HepG2 (cell line): ENCODE results near the gene PKP4. TPM values are rescaled to one million over a fixed set of nuclear protein-coding genes. Genes with fewer than 3 reads are reported as not detected.

Experiments
- EP300 ChIP-seq, 3 experiments: sonication (generic) in 1 of 3; formaldehyde crosslinking in 1 of 3; IDR thresholded peaks; 2 replicates each; pipeline versions ENCODE4 v1.5.1 to v1.6.1; 2011 to 2020; ENCODE audit warnings: low read depth in 2 of 3, low read length in 2 of 3, borderline replicate concordance in 1 of 3, improper control_type of control experiment in 1 of 3, mild to moderate bottlenecking in 1 of 3, missing genetic modification reagents in 1 of 3, moderate library complexity in 1 of 3
- FOXA3 ChIP-seq: IDR thresholded peaks from 2 replicates; pipeline ENCODE4 v1.6.1; 2016; ENCODE audit warnings: missing genetic modification reagents, missing compliant biosample characterization
- ISL2 ChIP-seq: sonication (generic); formaldehyde crosslinking; IDR thresholded peaks from 2 replicates; pipeline ENCODE4 v1.5.0; 2020; ENCODE audit warnings: missing genetic modification reagents
- KDM1A ChIP-seq: IDR thresholded peaks from 2 replicates; pipeline ENCODE4 v1.6.1; 2016; ENCODE audit warnings: missing compliant biosample characterization
- NAIF1 ChIP-seq: sonication (generic); formaldehyde crosslinking; IDR thresholded peaks from 2 replicates; pipeline ENCODE4 v1.5.0; 2020; ENCODE audit warnings: mild to moderate bottlenecking, missing genetic modification reagents, borderline replicate concordance
- polyA plus RNA-seq, 8 experiments: library from polyadenylated mRNA; depleted of rRNA in 3 of 8; stranded (reverse) in 7 of 8; unstranded in 1 of 8; fragments of >200 nt; fragmentation: Illumina TruSeq in 4 of 8; extraction: Trizol in 4 of 8; gene quantifications; 2 replicates each; pipeline versions ENCODE4 v1.2.1 to v1.2.3, GENCODE V29; 2011 to 2016; ENCODE audit warnings: low read depth in 4 of 8, missing spikeins in 1 of 8, mixed read lengths in 1 of 8; ENCODE audit not compliant: insufficient read depth in 1 of 8
- total RNA-seq, 5 experiments: library from RNA; depleted of rRNA; stranded (reverse); fragments of >200 nt; fragmentation: Illumina TruSeq; extraction: Trizol; gene quantifications; 2 replicates each; pipeline ENCODE4 v1.2.3, GENCODE V29; 2016; ENCODE audit warnings: low read depth in 1 of 5
- TF ChIP-seq, protein P1 (sequence below): IDR thresholded peaks from 2 replicates; pipeline ENCODE4 v1.6.1; 2016; ENCODE audit warnings: mild to moderate bottlenecking
- TF ChIP-seq, protein P2 (sequence below): IDR thresholded peaks from 2 replicates; pipeline ENCODE4 v1.6.1; 2018; ENCODE audit warnings: missing genetic modification reagents, mild to moderate bottlenecking, missing compliant biosample characterization
- TF ChIP-seq, protein P3 (sequence below): sonication (generic); formaldehyde crosslinking; IDR thresholded peaks from 2 replicates; pipeline ENCODE4 v1.9.0; 2021; ENCODE audit warnings: mild to moderate bottlenecking, missing genetic modification reagents
- TF ChIP-seq, protein P4 (sequence below): sonication (generic); formaldehyde crosslinking; IDR thresholded peaks from 2 replicates; pipeline ENCODE4 v1.5.0; 2020; ENCODE audit warnings: missing genetic modification reagents
- TF ChIP-seq, protein P5 (sequence below): sonication (generic); formaldehyde crosslinking; IDR thresholded peaks from 2 replicates; pipeline ENCODE4 v1.5.1; 2020; ENCODE audit warnings: mild to moderate bottlenecking, missing genetic modification reagents, borderline replicate concordance

The PKP4 gene
- total and polyA plus RNA-seq, 2 of the 13 experiments (the other 11 are each of a cell fraction or from before 2014, with no cell fraction given) = 80.9 to 90.5 TPM

DNA sequence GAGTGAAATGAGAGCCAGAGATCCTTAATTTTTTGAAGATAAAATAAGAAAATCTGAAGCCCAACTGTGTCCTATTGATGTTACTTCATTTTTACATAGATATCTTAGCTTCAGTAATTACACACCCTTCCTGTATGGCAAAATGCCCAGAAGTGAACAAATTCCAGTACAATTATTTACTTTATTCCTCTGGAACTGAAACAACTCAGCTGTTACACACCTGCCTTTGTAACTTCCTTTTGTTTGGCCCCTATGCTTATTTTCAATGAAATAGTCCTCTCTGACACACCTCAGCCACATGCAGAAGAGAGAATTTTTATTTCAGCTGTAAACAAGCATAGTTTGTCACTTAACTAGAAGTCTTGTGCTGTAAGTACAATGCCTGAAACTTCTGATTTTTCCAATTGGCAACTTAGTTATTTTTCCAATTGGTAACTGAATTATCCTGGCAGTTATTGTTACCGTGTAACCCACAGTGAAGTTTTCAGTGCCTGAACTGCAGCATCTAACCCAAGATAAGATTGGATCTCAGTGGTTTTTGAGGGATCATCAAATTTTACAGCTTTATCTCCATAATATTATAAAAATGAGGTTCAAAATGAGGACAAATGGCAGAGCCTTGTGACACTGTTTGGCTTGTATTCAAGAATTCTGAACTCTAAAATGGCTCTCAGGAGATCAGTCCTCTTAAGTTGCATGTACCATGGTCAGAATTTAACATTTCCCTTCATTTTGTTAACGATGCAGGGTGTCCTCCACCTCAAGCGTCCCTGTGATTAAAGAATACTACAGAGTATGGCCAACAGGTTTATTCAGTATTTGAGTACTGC is 82.6 kb downstream of the PKP4 start (continued):
- TF ChIP-seq NAIF1 (no peak), FOXA3 (CRISPR knock-in tag) (peak; percentile 91), ISL2 (CRISPR knock-in tag) (peak; percentile 61), KDM1A (CRISPR knock-in tag) (no peak), EP300 (IDR thresholded peaks at IDR 0.05; ENCODE audit: low read depth in 2 of 2, low read length in 2 of 2) (peak in 1 of 2 experiments; percentile 56; a peak in 1 of 4 replicates), EP300 (CRISPR knock-in tag; IDR thresholded peaks at IDR 0.05; ENCODE audit: borderline replicate concordance) (no peak)
- TF ChIP-seq, protein P1, sequence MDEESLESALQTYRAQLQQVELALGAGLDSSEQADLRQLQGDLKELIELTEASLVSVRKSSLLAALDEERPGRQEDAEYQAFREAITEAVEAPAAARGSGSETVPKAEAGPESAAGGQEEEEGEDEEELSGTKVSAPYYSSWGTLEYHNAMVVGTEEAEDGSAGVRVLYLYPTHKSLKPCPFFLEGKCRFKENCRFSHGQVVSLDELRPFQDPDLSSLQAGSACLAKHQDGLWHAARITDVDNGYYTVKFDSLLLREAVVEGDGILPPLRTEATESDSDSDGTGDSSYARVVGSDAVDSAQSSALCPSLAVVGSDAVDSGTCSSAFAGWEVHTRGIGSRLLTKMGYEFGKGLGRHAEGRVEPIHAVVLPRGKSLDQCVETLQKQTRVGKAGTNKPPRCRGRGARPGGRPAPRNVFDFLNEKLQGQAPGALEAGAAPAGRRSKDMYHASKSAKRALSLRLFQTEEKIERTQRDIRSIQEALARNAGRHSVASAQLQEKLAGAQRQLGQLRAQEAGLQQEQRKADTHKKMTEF (CRISPR knock-in tag) = peak; percentile 74
- TF ChIP-seq, protein P2, sequence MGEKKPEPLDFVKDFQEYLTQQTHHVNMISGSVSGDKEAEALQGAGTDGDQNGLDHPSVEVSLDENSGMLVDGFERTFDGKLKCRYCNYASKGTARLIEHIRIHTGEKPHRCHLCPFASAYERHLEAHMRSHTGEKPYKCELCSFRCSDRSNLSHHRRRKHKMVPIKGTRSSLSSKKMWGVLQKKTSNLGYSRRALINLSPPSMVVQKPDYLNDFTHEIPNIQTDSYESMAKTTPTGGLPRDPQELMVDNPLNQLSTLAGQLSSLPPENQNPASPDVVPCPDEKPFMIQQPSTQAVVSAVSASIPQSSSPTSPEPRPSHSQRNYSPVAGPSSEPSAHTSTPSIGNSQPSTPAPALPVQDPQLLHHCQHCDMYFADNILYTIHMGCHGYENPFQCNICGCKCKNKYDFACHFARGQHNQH (CRISPR knock-in tag) = peak; percentile 23; the same call in 1 of the 2 replicates
- TF ChIP-seq, protein P3, sequence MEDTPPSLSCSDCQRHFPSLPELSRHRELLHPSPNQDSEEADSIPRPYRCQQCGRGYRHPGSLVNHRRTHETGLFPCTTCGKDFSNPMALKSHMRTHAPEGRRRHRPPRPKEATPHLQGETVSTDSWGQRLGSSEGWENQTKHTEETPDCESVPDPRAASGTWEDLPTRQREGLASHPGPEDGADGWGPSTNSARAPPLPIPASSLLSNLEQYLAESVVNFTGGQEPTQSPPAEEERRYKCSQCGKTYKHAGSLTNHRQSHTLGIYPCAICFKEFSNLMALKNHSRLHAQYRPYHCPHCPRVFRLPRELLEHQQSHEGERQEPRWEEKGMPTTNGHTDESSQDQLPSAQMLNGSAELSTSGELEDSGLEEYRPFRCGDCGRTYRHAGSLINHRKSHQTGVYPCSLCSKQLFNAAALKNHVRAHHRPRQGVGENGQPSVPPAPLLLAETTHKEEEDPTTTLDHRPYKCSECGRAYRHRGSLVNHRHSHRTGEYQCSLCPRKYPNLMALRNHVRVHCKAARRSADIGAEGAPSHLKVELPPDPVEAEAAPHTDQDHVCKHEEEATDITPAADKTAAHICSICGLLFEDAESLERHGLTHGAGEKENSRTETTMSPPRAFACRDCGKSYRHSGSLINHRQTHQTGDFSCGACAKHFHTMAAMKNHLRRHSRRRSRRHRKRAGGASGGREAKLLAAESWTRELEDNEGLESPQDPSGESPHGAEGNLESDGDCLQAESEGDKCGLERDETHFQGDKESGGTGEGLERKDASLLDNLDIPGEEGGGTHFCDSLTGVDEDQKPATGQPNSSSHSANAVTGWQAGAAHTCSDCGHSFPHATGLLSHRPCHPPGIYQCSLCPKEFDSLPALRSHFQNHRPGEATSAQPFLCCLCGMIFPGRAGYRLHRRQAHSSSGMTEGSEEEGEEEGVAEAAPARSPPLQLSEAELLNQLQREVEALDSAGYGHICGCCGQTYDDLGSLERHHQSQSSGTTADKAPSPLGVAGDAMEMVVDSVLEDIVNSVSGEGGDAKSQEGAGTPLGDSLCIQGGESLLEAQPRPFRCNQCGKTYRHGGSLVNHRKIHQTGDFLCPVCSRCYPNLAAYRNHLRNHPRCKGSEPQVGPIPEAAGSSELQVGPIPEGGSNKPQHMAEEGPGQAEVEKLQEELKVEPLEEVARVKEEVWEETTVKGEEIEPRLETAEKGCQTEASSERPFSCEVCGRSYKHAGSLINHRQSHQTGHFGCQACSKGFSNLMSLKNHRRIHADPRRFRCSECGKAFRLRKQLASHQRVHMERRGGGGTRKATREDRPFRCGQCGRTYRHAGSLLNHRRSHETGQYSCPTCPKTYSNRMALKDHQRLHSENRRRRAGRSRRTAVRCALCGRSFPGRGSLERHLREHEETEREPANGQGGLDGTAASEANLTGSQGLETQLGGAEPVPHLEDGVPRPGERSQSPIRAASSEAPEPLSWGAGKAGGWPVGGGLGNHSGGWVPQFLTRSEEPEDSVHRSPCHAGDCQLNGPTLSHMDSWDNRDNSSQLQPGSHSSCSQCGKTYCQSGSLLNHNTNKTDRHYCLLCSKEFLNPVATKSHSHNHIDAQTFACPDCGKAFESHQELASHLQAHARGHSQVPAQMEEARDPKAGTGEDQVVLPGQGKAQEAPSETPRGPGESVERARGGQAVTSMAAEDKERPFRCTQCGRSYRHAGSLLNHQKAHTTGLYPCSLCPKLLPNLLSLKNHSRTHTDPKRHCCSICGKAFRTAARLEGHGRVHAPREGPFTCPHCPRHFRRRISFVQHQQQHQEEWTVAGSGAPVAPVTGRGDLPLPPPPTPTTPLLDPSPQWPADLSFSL (CRISPR knock-in tag) = peak; percentile 73; the same call in 1 of the 2 replicates
- TF ChIP-seq, protein P4, sequence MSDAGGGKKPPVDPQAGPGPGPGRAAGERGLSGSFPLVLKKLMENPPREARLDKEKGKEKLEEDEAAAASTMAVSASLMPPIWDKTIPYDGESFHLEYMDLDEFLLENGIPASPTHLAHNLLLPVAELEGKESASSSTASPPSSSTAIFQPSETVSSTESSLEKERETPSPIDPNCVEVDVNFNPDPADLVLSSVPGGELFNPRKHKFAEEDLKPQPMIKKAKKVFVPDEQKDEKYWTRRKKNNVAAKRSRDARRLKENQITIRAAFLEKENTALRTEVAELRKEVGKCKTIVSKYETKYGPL = no peak
- TF ChIP-seq, protein P5, sequence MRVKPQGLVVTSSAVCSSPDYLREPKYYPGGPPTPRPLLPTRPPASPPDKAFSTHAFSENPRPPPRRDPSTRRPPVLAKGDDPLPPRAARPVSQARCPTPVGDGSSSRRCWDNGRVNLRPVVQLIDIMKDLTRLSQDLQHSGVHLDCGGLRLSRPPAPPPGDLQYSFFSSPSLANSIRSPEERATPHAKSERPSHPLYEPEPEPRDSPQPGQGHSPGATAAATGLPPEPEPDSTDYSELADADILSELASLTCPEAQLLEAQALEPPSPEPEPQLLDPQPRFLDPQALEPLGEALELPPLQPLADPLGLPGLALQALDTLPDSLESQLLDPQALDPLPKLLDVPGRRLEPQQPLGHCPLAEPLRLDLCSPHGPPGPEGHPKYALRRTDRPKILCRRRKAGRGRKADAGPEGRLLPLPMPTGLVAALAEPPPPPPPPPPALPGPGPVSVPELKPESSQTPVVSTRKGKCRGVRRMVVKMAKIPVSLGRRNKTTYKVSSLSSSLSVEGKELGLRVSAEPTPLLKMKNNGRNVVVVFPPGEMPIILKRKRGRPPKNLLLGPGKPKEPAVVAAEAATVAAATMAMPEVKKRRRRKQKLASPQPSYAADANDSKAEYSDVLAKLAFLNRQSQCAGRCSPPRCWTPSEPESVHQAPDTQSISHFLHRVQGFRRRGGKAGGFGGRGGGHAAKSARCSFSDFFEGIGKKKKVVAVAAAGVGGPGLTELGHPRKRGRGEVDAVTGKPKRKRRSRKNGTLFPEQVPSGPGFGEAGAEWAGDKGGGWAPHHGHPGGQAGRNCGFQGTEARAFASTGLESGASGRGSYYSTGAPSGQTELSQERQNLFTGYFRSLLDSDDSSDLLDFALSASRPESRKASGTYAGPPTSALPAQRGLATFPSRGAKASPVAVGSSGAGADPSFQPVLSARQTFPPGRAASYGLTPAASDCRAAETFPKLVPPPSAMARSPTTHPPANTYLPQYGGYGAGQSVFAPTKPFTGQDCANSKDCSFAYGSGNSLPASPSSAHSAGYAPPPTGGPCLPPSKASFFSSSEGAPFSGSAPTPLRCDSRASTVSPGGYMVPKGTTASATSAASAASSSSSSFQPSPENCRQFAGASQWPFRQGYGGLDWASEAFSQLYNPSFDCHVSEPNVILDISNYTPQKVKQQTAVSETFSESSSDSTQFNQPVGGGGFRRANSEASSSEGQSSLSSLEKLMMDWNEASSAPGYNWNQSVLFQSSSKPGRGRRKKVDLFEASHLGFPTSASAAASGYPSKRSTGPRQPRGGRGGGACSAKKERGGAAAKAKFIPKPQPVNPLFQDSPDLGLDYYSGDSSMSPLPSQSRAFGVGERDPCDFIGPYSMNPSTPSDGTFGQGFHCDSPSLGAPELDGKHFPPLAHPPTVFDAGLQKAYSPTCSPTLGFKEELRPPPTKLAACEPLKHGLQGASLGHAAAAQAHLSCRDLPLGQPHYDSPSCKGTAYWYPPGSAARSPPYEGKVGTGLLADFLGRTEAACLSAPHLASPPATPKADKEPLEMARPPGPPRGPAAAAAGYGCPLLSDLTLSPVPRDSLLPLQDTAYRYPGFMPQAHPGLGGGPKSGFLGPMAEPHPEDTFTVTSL (CRISPR knock-in tag) = peak; percentile 95; the same call in 1 of the 2 replicates
